ENCODE measurements around the gene SHLD3. TPM values are rescaled to one million over a fixed set of nuclear protein-coding genes. Genes with fewer than 3 reads are reported as not detected.

SHLD3 gene
- polyA plus RNA-seq, 1 experiment = 0.58 TPM

GRCh38 chr5:65651144-65651543, 26.3 kb downstream of the SHLD3 start:
- no peak for TF ChIP-seq CTCF (IDR thresholded peaks at IDR 0.05; ENCODE audit: insufficient read depth, low read depth, low read length)
- POLR2A ChIA-PET = no interaction called here
- CTCF ChIA-PET = interaction anchor here (0.6 to 1.7 kb wide), 2 partner anchors 13 to 18 kb away, joined by 4 to 9 read pairs; no protein-coding TSS in a partner anchor
- H3K4me3 ChIP-seq (ENCODE audit: low read depth, low read length) = no peak overlapping the region
- DNase-seq (ENCODE audit: low read depth) = no peak
- H3K27me3 ChIP-seq (ENCODE audit: control insufficient read depth, insufficient read depth, low read length) = no peaks in the 10 kb centered on the region
- H3K36me3 ChIP-seq (ENCODE audit: control insufficient read depth, insufficient read depth, low read length) = no peaks in the 10 kb centered on the region; the same call in 1 of the 2 replicates

- POLR2A ChIA-PET = no interaction called here
- DNase-seq (ENCODE audit: low read depth) = no peak
- Histone ChIP-seq H3K27me3 (ENCODE audit: control insufficient read depth, insufficient read depth, low read length) (no peaks in the 10 kb centered on the region), H3K36me3 (ENCODE audit: control insufficient read depth, insufficient read depth, low read length) (no peaks in the 10 kb centered on the region; the same call in 1 of the 2 replicates), H3K4me3 (ENCODE audit: low read depth, low read length) (no peak overlapping the region)
- no peak for TF ChIP-seq CTCF (IDR thresholded peaks at IDR 0.05; ENCODE audit: insufficient read depth, low read depth, low read length)
- CTCF ChIA-PET = interaction anchor here (1.0 kb wide), 1 partner anchor 9 kb away, joined by 3 read pairs; no protein-coding TSS in a partner anchor
Measured at GRCh38 chr5:65654713-65655112, 29.9 kb downstream of the SHLD3 start.

- POLR2A ChIA-PET = no interaction called here
Measured at GRCh38 chr5:65663804-65664521, 39.1 kb downstream of the SHLD3 start.

GRCh38 chr5:65668696-65669095, 43.9 kb downstream of the SHLD3 start:
- H3K4me3 ChIP-seq (ENCODE audit: low read depth, low read length) = no peak overlapping the region
- H3K27me3 ChIP-seq (ENCODE audit: control insufficient read depth, insufficient read depth, low read length) = no peaks in the 10 kb centered on the region
- no peaks in the 10 kb centered on the region for H3K36me3 ChIP-seq (ENCODE audit: control insufficient read depth, insufficient read depth, low read length)
- no peak for DNase-seq (ENCODE audit: low read depth)
- POLR2A ChIA-PET = no interaction called here
- CTCF ChIA-PET = no interaction called here
- no peak for TF ChIP-seq CTCF (IDR thresholded peaks at IDR 0.05; ENCODE audit: insufficient read depth, low read depth, low read length)

More at GRCh38 chr5:65663804-65664521, 39.1 kb downstream of the SHLD3 start:
- CTCF ChIA-PET = interaction anchor here (0.9 to 3.6 kb wide), 5 partner anchors 9 to 38 kb away, joined by 3 to 21 read pairs (median 4); no protein-coding TSS in a partner anchor
- H3K4me3 ChIP-seq (ENCODE audit: low read depth, low read length) = no peak overlapping the region
- no peak for DNase-seq (ENCODE audit: low read depth)
- no peaks in the 10 kb centered on the region for H3K27me3 ChIP-seq (ENCODE audit: control insufficient read depth, insufficient read depth, low read length)
- H3K36me3 ChIP-seq (ENCODE audit: control insufficient read depth, insufficient read depth, low read length) = no peaks in the 10 kb centered on the region
- peak; percentile 45 for TF ChIP-seq CTCF (IDR thresholded peaks at IDR 0.05; ENCODE audit: insufficient read depth, low read depth, low read length)

GRCh38 chr5:65672796-65673195, 48.0 kb downstream of the SHLD3 start:
- TF ChIP-seq CTCF (IDR thresholded peaks at IDR 0.05; ENCODE audit: insufficient read depth, low read depth, low read length) = no peak
- CTCF ChIA-PET = interaction anchor here (0.5 to 4.8 kb wide), 2 partner anchors 9 to 467 kb away, joined by 3 to 21 read pairs; no protein-coding TSS in a partner anchor
- DNase-seq (ENCODE audit: low read depth) = peak; percentile 26
- Histone ChIP-seq H3K36me3 (ENCODE audit: control insufficient read depth, insufficient read depth, low read length) (0 out of 2 replicates have a peak, but pooled peaks cover 1% of the 10 kb centered on the region), H3K4me3 (ENCODE audit: low read depth, low read length) (no peak overlapping the region), H3K27me3 (ENCODE audit: control insufficient read depth, insufficient read depth, low read length) (no peaks in the 10 kb centered on the region)
- POLR2A ChIA-PET = interaction anchor here (0.6 kb wide), 1 partner anchor 492 kb away, joined by 3 read pairs; no protein-coding TSS in a partner anchor

All from BJ (cell line).